IPS-NIHi11 (cell line): Measurements from ENCODE around the gene AGXT.
A peak's percentile ranks its signal among the peaks of the same experiment; 100 is the strongest.
"Not testable (repeated sequence)": the region's sequence is repeated elsewhere in the genome, so short reads cannot be mapped to it uniquely, and the experiment has no call there.

Experiments used
- DNase-seq: peaks from one replicate; pipeline ENCODE4 v3.0.0; 2012; ENCODE audit warnings: mixed read lengths, low spot score

AGXT gene

DNA sequence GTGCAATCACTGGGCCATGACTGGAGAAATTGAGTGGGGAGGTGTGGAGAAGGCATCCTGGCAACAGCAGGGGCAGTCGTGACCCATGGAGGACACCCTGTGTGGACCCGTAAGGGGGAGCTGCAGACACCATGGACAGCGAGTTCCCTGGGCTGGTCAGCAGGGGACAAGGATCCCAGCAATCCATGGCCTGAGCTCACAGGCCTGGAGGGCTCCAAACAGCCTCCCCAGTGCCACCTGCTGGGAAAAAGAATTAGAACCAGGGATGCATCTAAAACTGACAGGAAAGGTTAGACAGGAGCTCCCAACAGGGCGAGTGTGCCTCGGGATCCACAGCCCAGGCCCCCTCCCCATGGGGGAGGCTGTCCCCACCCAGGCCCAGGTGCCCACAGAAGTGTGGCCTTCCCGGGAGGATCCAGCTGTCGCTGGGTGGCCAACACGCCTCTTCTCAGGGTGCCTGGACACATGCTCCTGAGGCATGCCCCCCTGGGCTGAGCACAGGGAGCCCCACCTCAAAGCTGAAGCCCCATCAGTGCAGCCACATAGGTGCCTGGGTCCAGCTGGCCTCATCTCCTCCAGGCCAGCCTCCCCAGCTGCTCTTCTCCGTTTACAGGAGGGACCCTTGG is 28.1 kb upstream of the AGXT start:
- DNase-seq, result peak; percentile 84

DNA sequence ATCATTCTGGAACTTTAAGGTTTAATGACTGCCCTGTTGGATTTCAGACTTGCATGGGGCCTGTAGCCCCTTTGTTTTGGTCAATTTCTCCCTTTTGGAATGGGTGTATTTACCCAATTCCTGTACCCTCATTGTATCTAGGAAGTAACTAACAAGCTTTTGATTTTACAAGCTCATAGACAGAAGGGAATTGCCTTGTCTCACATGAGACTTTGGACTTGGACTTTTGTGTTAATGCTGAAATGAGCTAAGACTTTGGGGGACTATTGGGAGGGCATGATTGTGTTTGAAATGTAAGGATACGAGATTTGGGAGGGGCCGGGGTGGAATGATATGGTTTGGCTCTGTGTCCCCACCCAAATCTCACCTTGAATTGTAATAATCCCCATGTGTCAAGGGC is 22.3 kb upstream of the AGXT start:
- not testable (repeated sequence) for DNase-seq

DNA sequence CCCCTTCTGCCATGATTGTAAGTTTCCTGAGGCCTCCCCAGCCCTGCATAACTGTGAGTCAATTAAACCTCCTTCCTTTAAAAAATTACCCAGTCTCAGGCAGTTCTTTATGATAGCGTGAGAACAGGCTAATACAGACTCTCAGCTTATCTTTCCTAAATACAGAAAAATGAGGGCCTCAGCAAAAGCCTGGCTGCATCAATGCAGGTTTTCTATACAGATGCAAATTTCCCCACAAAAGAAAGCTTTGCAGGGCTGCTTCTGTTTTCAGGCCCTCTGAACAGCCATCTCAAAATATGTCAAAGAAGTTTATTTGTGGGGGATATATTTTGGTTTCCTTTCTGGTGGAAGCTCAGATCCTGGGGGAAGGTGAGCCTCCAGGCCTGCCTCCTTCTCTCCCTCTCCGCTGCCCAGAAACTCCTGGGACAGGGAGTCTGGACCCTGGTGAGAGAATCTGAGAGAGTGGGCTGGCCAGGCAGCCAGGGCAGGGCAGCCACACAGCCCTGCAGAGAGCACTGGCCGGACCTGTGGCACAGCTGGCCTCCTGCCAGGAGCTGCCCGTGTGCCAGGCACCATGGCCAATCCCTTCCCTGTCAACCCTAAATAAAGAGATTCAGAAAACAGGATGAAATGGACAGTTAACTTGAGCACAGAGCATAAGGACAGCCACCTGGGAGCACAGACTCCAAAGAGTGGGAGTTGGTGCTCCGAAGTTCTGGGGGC is 21.6 kb upstream of the AGXT start:
- no peak for DNase-seq

DNA sequence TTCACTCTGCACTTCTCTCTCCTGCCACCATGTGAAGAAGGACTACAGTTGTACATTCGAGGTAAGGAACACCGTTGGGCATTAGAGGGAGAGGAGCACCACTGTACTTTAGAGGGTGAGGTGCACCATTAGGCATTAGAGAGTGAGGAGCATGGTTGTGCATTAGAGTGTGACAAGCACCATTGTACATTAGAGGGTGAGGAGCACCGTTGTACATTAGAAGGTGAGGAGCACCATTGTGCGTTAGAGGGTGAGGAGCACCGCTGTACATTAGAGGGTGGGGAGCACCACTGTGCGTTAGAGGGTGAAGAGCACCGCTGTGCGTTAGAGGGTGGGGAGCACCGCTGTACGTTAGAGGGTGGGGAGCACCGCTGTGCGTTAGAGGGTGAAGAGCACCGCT is 20.8 kb upstream of the AGXT start:
- no peak for DNase-seq

DNA sequence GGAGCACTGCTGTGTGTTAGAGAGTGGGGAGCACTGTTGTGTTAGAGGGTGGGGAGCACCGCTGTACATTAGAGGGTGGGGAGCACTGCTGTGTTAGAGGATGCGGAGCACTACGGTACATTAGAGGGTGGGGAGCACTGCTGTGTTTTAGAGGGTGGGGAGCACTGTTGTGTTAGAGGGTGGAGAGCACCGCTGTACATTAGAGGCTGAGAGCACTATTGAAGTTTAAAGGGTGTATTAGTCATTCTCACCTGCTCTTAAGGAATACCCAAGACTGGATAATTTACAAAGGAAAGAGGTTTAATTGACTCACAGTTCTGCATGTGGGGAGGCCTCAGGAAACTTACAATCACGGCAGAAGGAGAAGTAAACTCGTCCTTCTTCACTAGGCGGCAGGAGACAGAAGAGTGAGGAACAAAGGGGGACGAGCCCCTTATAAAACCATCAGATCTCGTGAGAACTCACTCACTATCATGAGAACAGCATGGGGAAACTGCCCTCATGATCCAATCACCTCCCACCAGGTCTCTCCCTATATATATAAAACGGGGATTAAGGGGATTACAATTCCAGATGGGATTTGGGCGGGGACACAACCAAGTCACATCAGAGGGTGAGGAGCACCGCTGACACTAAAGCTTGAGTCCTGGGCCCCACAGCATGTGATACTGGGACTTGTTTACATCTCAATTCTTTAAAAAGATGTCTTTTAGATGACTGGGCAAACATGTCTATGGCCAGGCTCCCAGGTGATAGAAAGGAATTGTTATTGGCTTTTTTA is 19.5 kb upstream of the AGXT start:
- no peak for DNase-seq

DNA sequence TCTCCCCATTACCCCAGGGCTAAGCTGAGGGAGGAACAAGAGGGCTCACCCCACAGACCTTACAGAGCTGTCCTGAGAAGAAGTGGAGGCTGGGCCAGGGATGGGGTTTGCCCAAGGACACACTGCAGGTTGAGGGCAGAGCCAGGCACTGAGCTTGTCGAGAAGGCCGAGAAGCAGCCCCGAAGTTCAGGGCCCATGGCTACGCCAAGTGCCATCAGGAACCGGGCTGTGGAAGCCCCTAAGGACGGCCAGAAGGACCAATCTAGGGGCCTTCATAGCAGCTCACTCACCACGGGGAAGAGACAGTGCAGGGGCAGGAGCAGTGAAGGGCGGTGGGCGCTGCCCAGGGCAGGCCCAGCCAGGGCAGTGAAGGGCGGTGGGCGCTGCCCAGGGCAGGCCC is 18.6 kb upstream of the AGXT start:
- DNase-seq, result no peak

DNA sequence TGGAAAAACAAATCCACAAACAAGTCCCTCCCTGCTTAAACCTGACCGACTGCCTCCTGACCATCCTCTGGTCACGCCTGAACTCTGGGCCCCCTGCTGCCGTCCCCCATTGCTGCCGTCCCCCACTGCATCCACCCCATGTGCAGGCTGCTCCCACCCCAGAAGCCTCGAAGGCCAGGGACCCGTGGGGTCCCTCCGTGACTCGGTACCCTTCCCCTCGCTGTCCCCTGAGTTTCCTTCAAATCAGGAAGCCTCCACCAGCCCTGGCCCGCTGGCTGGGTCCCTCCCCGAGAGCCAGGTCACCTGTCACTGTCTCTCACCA is 17.9 kb upstream of the AGXT start:
- DNase-seq, result no peak

DNA sequence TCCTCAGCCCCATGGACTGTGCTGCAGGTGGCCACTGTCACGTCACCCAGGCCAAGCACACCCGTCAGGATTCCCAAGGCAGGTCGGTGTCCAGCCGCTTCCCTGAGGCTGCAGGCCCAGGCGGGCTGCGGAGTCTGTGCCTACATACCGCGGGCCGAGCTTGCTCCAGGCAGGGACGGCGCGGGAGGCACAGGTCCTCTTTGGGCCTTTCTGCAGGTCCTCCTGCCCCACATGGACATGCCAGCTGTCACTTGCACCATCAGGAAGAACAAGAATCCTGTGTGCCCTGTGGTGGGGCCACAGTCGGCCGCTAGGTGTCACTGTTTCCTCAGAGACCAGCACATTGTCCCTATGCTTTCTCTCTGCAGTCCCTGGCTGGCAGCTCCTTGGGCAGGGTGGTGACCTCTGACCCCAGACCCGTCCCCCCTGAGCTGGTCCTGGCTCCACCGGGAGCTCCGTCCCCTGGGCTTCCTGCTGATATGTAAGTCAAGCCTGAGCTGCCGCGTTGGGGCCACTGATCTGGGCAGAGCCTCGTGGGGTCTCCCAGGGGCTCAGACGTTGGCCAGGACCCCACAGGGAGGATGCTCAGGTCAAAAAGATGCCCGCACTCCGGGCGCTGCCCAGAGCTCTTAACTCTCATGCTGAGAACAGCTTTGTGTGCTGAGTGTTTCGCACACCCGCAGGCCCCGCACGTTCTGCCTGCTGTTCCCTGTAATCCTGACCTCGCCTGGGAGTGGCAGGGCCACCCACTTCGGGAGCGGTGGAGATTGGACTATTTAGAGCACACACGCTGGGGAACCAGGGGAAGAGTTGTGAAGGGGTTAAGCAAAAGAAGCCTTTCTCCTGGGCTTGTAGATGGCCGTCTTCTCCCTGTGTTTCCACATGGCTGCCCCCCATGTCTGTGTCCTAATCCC is 17.3 kb upstream of the AGXT start:
- DNase-seq, result peak; percentile 93

DNA sequence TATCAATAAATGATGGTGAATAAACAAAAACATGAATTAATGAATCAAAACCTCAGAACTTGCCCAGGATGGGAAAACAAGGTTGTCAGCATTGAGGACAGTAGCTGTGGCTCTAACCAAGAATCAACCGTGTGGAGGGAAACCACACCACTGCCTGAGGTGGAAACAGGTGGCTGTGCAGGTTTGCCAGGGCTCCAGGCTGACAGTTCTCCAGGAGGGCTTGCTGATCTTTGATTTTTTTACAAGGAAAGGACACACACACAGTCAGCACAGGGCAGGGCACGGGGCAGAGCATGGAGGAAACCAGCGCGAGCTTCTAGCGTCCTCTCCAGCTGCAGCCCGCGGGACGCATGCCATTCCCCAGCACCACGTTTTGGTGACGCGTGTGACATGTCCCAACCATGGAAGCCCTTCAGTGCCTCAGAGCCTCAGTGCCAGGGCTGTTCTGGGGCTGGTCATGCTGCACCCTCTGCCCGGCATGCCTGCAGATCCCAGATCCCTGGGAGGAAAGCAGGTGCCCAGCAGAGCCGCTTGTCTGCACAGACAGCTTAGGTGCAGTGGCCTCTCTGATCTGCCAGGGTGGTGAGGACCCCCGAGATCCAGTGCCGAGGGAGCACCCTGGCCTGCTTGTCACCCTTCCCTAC is 15.8 kb upstream of the AGXT start:
- DNase-seq, result no peak

DNA sequence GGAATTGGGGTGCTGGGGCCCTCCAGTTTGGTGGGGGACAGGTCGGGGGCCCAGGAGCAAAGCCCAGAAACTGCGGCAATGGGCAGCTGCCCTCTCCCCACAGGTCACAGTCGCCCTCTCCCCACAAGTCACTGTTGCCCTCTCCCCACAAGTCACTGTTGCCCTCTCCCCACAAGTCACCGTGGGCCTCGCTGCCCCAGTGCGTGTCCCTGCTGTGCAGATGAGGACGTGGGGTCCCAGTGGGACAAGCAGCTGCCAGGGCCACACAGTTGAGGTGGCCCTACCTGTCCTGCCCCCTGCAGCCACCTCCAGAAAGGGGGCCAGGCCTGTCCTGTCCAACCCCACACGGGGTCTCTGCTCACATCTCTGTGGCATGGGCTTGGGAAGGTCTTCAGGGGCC is 13.0 kb upstream of the AGXT start:
- DNase-seq, result no peak

DNA sequence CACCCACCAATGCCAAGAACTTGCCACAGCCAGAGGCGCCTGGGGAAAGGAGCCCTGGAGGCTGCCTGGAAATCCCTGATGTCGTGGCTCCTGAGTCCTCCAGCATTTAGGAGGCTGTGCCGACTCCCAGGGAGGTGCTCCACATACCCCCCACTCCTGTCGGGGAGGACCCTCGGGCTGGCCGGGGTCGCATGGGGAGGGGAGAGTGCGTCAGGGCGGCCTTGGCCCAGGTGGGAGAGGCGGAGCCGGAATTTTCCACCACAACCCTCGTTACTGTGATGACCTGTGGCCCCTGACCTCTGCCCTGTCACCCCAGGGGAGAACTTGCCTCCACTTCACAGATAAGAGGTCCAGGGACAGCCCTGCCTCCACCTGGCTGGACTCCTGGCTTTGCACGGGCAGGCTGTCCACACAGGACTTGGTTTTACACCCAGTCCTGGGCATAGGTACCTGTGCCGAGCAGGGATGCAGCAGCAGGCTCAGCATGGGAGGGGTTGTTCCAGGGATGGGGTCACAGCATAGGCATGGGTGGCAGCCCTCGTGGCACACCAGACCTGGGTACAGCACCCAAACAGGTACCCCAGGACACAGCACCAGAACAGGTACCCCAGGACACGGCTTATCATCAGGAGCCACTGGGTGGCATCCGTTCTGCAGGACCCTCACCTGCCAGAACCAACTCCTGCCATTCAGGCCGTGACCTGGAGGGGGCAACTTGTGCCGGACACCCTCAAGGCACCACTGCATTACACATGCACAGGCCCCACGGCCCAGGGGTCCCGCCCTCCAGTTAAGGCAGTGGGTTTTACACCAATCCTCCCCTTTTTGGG is 12.3 kb upstream of the AGXT start:
- peak; percentile 81 for DNase-seq

DNA sequence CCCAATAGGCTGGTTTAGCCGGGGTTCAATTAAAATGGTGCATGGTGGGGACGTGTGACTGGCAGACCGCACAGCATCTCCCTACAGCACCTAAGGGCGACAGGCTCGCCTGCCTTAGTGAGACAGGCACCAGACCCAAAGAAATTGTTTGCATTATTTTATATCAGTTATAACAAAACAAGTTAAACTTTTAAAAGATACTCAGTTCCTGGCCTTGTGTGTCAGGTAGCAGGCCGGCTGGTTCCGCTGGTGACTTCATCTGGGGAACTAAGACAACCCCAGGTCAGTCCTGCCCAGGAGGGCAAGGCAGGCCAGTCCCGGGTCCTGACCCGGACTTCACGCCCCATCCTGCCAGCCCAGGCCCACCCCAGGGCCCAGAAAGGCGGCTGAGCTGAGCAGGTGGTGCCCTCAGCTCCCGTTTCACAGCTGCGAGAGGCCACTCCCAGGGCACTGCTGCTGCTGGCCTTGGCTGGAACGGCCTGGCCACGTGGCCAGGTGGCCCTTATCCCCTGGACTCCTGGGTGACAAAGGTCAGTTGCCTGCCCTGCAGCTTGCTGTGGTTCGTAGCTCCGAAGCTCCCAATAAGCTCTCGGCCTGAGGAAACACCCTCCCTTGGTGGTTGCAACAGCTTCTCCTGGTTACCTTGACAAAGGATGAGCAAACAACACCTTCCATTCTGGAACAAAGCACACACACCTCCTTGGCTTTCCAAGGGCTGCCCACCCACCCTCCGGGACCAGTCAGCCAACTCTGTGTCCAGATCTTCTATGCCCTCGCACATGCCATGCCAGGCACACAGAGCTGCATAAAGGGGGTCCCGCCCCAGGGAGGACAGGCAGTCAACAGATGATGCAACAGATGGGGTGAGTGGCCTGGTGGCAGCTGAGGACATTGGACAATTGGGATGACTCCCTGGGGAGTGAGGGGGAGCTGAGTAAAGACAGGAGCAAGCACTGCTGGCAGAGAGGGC is 11.3 kb upstream of the AGXT start:
- DNase-seq, result no peak

DNA sequence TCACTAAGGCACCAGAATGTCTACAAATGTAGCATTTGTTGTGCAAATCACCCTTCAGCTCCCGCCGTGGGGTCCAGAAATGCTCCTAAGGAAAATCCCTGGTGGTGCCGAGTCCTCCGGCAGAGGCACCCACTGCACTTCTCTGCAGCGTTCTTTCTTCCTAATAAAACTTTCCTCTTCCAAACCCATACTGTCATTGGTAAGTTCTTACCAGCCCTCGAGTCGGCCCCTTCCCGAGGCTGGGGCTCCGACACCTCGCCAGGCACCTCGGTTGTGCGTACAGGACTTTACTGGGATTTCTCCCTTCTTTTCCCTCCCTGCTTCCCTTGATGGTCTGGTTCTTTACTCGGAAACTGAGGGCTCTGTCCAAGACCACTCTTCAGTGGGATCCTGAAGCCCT is 10.3 kb upstream of the AGXT start:
- DNase-seq, result no peak

DNA sequence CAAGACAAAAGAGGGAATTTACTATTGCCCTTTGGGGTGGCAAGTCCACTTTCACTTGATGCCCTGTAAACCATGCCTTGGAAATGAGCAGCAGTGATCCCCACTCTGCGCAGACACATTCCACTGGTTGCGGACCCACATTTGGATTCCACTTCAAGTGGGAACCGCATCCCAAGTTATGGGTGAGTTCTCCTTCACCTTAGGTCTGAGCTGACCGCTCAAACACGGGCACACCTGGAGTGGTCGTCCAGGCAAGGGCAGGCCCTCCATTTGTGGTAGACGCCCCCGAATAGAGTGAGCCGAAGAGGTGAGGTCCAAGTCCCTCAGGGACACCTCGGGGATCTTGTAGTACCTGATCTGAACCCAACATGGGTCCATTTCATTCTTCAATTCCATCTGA is 9.8 kb upstream of the AGXT start:
- DNase-seq, result no peak

DNA sequence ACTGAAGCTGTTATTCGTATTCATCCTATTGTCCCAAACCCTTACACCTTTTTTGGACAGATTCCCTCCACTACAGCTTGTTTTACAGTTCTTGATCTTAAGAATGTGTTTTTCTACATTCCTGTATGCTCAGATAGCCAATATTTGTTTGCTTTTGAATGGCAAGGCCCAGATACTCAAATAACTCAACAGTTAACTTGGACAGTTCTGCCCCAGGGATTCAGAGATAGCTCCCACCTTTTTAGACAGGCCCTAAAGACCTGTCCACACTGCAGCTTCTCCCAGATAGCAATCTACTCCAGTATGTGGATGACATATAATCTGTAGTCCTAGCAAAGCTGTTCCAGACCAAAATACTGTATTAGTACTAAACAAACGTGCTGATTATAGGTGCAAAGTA is 7.1 kb upstream of the AGXT start:
- no peak for DNase-seq

DNA sequence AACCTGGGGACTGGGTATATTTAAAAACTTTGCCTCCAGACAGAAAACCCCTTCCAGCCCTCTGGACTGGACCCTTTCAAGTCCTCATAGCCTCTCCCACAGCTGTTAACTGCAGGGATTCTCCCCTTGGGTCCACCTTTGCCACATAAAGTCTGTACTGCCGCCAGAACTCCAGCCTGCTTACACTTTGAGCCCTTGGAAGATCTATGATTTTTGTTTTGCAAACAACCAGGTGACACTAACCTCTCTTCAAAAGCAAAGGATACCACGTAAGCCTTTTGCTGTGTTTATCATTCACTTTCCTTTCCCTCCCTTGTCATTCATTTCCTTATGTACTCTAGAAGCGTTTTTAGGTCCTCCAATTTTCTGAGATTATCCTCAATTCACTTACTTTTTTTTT is 4.1 kb upstream of the AGXT start:
- no peak for DNase-seq

DNA sequence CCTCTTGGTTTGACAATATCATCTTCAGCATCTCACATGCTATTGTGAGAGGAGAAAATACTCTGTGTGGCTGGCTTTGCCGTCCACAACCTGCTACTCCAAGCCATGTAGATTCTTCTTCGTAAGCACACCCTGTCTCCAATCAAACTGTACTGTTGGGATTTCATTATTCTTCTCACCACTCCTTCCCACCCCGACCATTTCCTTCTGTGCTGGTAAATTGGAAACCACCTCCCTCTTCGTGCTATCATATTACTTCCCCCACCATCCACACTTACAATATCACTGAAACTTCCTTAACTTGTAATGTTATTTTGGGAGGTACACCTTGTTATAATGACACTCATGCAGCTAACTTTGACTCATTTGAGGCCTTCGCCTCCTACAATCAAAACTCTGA is 3.2 kb upstream of the AGXT start:
- DNase-seq, result no peak

DNA sequence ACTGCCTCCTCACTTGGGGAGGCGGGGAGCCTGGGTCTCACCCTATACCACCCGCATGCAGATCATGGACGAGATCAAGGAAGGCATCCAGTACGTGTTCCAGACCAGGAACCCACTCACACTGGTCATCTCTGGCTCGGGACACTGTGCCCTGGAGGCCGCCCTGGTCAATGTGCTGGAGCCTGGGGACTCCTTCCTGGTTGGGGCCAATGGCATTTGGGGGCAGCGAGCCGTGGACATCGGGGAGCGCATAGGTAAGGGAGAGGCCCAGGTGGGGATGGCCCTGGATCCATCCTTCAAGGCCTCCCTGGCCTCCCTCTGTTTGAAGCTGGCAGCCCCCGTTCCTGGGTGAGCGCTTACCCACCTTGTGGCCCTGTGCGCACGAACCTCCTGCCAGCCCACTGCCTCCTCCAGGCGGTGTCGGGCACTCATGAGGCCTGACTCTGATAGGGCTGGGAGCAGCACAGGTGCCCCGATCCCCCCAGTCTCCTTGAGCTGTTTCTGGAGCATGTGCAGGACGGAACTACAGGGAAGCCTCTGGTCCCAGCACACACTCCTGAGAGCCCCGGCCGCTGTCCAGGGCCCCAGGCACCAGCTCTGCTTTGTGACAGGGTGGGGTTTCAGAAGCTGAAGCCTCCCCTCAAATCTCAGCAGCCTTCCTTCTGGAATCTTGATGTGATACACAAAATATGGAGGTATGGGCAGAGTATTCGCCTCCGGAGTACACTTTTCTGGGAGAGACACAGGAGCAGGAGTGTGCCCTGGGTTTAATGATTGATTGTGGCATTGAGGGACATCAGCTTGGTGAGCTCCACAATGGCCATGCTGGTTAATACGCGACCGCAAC is 708 bp downstream of the AGXT start:
- DNase-seq, result no peak
